ENCODE measurements around the gene PIKFYVE. TPM values are rescaled to one million over a fixed set of nuclear protein-coding genes. Genes with fewer than 3 reads are reported as not detected.

Gene PIKFYVE
- total RNA-seq, 1 donor from 2014 or later = 29.8 TPM

DNA sequence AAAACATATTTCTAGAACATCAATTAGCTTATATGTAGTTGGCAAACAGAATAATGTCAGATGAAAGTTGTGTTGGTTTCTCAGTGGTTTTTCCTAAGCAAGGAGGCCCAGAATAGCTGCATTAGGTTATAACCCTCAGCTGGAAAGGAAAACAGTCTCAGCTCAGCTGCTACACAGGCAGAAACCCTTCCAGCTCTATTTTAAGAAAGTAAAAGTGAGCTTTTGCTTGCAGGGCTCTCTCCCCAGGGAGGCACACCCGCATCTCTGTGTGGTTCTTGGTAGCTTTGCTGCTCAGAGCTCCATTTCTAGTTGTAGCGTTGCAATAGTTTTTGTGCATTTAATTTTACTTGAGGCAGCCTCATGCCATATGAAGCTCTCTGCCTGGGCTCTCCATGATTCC lies 54.6 kb downstream of the PIKFYVE start:
- no peak overlapping the region for H3K27ac ChIP-seq (ENCODE audit: low read depth, low read length)
- H3K9me3 Mint-ChIP-seq (ENCODE audit: unreplicated experiment) = no peaks in the 10 kb centered on the region
- no peaks in the 10 kb centered on the region for H3K27me3 ChIP-seq (ENCODE audit: insufficient read depth, low read length)
- H3K36me3 ChIP-seq (ENCODE audit: insufficient read depth, low read length) = peaks cover 22% of the 10 kb centered on the region
- peaks cover 15% of the 10 kb centered on the region for H3K4me1 Mint-ChIP-seq (ENCODE audit: low read depth, unreplicated experiment)
- TF ChIP-seq EZH2 (IDR thresholded peaks at IDR 0.05; ENCODE audit: insufficient read depth, low read length) = no peak
- TF ChIP-seq, protein P1, sequence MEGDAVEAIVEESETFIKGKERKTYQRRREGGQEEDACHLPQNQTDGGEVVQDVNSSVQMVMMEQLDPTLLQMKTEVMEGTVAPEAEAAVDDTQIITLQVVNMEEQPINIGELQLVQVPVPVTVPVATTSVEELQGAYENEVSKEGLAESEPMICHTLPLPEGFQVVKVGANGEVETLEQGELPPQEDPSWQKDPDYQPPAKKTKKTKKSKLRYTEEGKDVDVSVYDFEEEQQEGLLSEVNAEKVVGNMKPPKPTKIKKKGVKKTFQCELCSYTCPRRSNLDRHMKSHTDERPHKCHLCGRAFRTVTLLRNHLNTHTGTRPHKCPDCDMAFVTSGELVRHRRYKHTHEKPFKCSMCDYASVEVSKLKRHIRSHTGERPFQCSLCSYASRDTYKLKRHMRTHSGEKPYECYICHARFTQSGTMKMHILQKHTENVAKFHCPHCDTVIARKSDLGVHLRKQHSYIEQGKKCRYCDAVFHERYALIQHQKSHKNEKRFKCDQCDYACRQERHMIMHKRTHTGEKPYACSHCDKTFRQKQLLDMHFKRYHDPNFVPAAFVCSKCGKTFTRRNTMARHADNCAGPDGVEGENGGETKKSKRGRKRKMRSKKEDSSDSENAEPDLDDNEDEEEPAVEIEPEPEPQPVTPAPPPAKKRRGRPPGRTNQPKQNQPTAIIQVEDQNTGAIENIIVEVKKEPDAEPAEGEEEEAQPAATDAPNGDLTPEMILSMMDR (IDR thresholded peaks at IDR 0.05; ENCODE audit: insufficient read depth, low read depth, low read length) = no peak
- H3K36me3 Mint-ChIP-seq (ENCODE audit: low read depth, unreplicated experiment) = peaks cover 18% of the 10 kb centered on the region
- H3K27ac Mint-ChIP-seq (ENCODE audit: unreplicated experiment) = no peak overlapping the region
- no peak overlapping the region for H3K9ac ChIP-seq (ENCODE audit: low read length)
- H3K4me3 Mint-ChIP-seq (ENCODE audit: unreplicated experiment) = no peak overlapping the region
- H3K79me2 ChIP-seq (ENCODE audit: insufficient read depth, low read length) = no peaks in the 10 kb centered on the region
- H2AFZ ChIP-seq (ENCODE audit: low read depth, low read length) = no peak overlapping the region
- no peak overlapping the region for H3K4me2 ChIP-seq (ENCODE audit: low read length)
- no peaks in the 10 kb centered on the region for H3K27me3 Mint-ChIP-seq (ENCODE audit: low read depth, unreplicated experiment)
- peaks cover 6% of the 10 kb centered on the region for H3K4me1 ChIP-seq (ENCODE audit: insufficient read depth, low read length)
- H3K4me3 ChIP-seq (ENCODE audit: insufficient read depth, low read depth, low read length) = no peak overlapping the region
- H4K20me1 ChIP-seq (ENCODE audit: insufficient read depth, low read length) = peaks cover 5% of the 10 kb centered on the region
- DNase-seq (ENCODE audit: low read depth) (peak; percentile 6), FAIRE-seq (no peak)
- no peaks in the 10 kb centered on the region for H3K9me3 ChIP-seq (ENCODE audit: insufficient read depth, low read depth, low read length)

DNA sequence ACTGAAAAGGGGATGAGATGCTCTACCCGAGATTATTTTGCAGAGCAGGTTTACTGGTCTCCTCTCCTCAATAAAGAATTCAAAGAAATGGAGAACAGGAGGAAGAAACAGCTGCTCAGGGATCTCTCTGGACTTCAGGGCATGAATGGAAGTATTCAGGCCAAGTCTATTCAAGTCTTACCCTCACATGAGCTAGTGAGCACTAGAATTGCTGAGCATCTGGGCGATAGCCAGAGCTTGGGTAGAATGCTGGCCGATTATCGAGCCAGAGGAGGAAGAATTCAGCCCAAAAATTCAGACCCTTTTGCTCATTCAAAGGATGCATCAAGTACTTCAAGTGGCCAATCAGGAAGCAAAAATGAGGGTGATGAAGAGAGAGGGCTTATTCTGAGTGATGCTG lies 60.0 kb downstream of the PIKFYVE start:
- no peak overlapping the region for H2AFZ ChIP-seq (ENCODE audit: low read depth, low read length)
- no peaks in the 10 kb centered on the region for H3K27me3 ChIP-seq (ENCODE audit: insufficient read depth, low read length)
- no peaks in the 10 kb centered on the region for H3K4me1 ChIP-seq (ENCODE audit: insufficient read depth, low read length)
- DNase-seq (ENCODE audit: low read depth) (no peak), FAIRE-seq (no peak)
- H3K36me3 ChIP-seq (ENCODE audit: insufficient read depth, low read length) = peaks cover 46% of the 10 kb centered on the region
- TF ChIP-seq, protein P1 (IDR thresholded peaks at IDR 0.05; ENCODE audit: insufficient read depth, low read depth, low read length) = no peak
- no peak for TF ChIP-seq EZH2 (IDR thresholded peaks at IDR 0.05; ENCODE audit: insufficient read depth, low read length)
- Mint-ChIP-seq H3K27ac (ENCODE audit: unreplicated experiment) (no peak overlapping the region), H3K36me3 (ENCODE audit: low read depth, unreplicated experiment) (peaks cover 12% of the 10 kb centered on the region), H3K4me1 (ENCODE audit: low read depth, unreplicated experiment) (no peaks in the 10 kb centered on the region), H3K9me3 (ENCODE audit: unreplicated experiment) (no peaks in the 10 kb centered on the region), H3K4me3 (ENCODE audit: unreplicated experiment) (no peak overlapping the region), H3K27me3 (ENCODE audit: low read depth, unreplicated experiment) (no peaks in the 10 kb centered on the region)
- no peaks in the 10 kb centered on the region for H4K20me1 ChIP-seq (ENCODE audit: insufficient read depth, low read length)
- no peak overlapping the region for H3K4me3 ChIP-seq (ENCODE audit: insufficient read depth, low read depth, low read length)
- no peaks in the 10 kb centered on the region for H3K9me3 ChIP-seq (ENCODE audit: insufficient read depth, low read depth, low read length)
- H3K79me2 ChIP-seq (ENCODE audit: insufficient read depth, low read length) = no peaks in the 10 kb centered on the region
- no peak overlapping the region for H3K9ac ChIP-seq (ENCODE audit: low read length)
- H3K4me2 ChIP-seq (ENCODE audit: low read length) = no peak overlapping the region
- no peak overlapping the region for H3K27ac ChIP-seq (ENCODE audit: low read depth, low read length)

DNA sequence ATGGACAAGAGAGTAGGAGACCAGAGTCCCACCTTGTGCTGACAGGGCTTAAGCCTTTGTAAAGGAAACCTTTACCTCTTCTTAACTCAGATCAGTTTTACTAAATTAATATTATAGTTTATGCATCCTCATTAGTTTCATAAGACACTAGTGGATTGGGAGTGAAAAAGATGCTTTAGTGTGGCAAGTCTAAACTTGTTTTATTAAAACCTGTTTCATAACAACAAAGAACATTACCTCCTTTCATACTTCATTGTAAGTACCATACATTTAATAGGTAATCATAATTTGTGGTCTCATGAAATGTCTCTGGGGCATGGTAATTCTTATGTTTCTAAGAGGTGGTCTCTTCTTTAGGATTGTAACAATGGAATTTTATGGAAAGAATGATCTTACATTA lies 63.4 kb downstream of the PIKFYVE start:
- DNase-seq (ENCODE audit: low read depth) = no peak
- TF ChIP-seq EZH2 (IDR thresholded peaks at IDR 0.05; ENCODE audit: insufficient read depth, low read length) = no peak
- TF ChIP-seq, protein P1 (IDR thresholded peaks at IDR 0.05; ENCODE audit: insufficient read depth, low read depth, low read length) = no peak
- Histone ChIP-seq H2AFZ (ENCODE audit: low read depth, low read length) (no peak overlapping the region), H3K79me2 (ENCODE audit: insufficient read depth, low read length) (no peaks in the 10 kb centered on the region), H4K20me1 (ENCODE audit: insufficient read depth, low read length) (no peaks in the 10 kb centered on the region), H3K9ac (ENCODE audit: low read length) (no peak overlapping the region), H3K27me3 (ENCODE audit: insufficient read depth, low read length) (no peaks in the 10 kb centered on the region), H3K36me3 (ENCODE audit: insufficient read depth, low read length) (peaks cover 49% of the 10 kb centered on the region), H3K4me2 (ENCODE audit: low read length) (no peak overlapping the region), H3K4me1 (ENCODE audit: insufficient read depth, low read length) (no peaks in the 10 kb centered on the region), H3K27ac (ENCODE audit: low read depth, low read length) (no peak overlapping the region), H3K9me3 (ENCODE audit: insufficient read depth, low read depth, low read length) (no peaks in the 10 kb centered on the region), H3K4me3 (ENCODE audit: insufficient read depth, low read depth, low read length) (no peak overlapping the region)
- Mint-ChIP-seq H3K36me3 (ENCODE audit: low read depth, unreplicated experiment) (peaks cover 9% of the 10 kb centered on the region), H3K4me3 (ENCODE audit: unreplicated experiment) (no peak overlapping the region), H3K27ac (ENCODE audit: unreplicated experiment) (no peak overlapping the region), H3K4me1 (ENCODE audit: low read depth, unreplicated experiment) (no peaks in the 10 kb centered on the region), H3K27me3 (ENCODE audit: low read depth, unreplicated experiment) (no peaks in the 10 kb centered on the region), H3K9me3 (ENCODE audit: unreplicated experiment) (no peaks in the 10 kb centered on the region)
- FAIRE-seq = no peak

All from astrocyte (in vitro differentiated cells and primary cell).